Measurements from ENCODE around the gene GUK1.
A peak's percentile ranks its signal among the peaks of the same experiment; 100 is the strongest.
"Not testable (repeated sequence)": the region's sequence is repeated elsewhere in the genome, so short reads cannot be mapped to it uniquely, and the experiment has no call there.

GUK1 gene

GRCh38 chr1:228163007-228163753, 23.1 kb downstream of the GUK1 start:
- DNase-seq (ENCODE audit: low read depth): peak; percentile 39

DNA sequence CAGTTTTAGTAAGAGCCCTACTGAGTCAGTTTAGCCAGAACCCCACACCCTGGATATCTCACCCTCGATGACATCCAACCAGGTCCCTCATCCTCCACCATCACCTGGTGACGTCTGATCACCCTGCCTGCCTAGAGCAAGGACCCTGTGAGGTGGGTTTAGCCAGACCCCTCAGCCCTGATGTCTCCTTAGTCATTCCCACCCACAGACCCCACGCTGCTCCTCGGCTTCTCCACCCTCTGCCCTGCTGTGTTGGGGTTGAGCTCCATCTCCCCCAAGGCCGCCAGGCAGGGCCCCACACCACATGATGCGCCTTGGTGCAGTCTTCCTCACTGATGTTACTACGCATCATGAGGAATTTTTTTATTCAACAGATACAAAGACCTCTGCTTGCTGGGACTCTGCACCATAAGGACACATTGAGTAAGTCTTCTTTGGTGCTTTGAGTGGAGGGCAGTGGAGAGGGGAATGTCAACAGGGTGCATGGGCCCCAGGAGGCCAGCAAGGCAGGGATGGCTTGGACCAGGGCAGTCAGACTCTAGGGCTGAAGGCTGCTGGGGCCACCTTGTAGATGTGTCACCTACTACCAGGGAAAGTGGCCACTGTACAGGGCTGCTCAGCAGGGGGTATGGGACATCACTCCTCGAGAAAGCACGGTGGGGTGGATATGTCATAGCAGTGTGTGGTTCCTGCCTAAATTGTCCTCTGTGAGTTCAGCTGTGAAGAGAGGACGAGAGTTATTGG, 23.9 kb downstream of the GUK1 start:
- DNase-seq (ENCODE audit: low read depth): no peak

- DNase-seq (ENCODE audit: low read depth): no peak
Measured at GRCh38 chr1:228164561-228165371, 24.7 kb downstream of the GUK1 start.

DNA sequence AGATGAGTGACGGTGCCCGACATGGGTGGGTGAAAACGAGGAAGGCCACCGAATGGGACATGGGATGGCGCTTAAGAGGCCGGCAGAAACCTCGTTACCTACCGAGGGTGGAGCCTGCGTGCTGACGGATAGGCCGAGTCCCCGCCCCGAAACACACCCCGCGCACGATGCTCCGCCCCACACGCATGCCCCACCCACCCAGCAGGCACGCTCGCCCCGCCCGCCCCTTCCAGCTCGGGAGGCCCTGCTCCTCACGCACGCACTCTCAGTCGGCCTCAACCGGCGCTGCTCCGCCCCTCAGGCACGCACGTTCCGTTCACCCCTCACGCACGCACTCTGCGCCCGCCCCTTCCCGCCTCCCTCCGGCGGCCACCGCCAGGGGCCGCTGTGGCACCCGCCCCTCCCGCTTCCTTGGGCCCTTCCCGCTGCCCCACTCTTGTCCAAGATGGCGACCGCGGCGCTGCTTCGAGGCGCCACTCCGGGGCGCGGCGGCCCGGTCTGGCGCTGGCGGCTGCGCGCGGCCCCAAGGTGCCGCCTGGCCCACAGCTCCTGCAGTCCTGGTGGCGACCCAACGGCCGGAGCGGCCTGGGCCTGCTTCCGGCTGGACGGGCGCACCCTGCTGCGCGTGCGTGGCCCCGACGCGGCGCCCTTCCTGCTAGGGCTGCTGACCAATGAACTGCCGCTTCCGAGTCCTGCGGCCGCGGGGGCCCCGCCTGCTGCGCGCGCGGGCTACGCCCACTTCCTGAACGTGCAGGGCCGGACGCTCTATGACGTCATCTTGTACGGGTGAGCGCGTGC, 25.5 kb downstream of the GUK1 start, which contains the start of gene IBA57:
Gene IBA57, plus strand, starts transcription at position 433 of the 798 bp plus-strand sequence. Its CDS starts 13 bp downstream, at position 446.
- peak; percentile 98 for DNase-seq (ENCODE audit: low read depth)

- peak; percentile 78 for DNase-seq (ENCODE audit: low read depth)
Measured at GRCh38 chr1:228166170-228166936, 26.3 kb downstream of the GUK1 start.

- DNase-seq (ENCODE audit: low read depth): no peak
Measured at GRCh38 chr1:228168563-228169270, 28.6 kb downstream of the GUK1 start.

DNA sequence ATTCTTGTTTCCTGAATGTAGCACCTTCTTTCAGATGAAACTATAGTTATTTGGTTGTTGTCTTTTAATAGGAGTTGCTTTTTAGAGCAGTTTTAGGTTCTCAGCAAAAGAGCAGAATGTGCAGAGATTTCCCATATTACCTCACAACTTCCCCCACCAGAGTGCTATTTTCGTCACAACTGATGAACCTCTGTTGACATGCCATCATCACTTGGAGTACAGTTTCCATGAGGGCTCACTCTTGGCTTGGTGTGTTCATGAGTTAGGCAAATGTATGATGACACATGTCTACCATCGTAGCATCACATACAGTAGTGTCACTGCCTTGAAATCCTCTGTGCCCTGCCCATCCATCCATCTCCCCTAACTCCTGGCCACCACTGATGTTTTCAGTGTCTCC, 29.3 kb downstream of the GUK1 start:
- no peak for DNase-seq (ENCODE audit: low read depth)

- no peak for DNase-seq (ENCODE audit: low read depth)
Measured at GRCh38 chr1:228170666-228171065, 30.6 kb downstream of the GUK1 start.

- no peak for DNase-seq (ENCODE audit: low read depth)
Measured at GRCh38 chr1:228171221-228171891, 31.3 kb downstream of the GUK1 start.

DNA sequence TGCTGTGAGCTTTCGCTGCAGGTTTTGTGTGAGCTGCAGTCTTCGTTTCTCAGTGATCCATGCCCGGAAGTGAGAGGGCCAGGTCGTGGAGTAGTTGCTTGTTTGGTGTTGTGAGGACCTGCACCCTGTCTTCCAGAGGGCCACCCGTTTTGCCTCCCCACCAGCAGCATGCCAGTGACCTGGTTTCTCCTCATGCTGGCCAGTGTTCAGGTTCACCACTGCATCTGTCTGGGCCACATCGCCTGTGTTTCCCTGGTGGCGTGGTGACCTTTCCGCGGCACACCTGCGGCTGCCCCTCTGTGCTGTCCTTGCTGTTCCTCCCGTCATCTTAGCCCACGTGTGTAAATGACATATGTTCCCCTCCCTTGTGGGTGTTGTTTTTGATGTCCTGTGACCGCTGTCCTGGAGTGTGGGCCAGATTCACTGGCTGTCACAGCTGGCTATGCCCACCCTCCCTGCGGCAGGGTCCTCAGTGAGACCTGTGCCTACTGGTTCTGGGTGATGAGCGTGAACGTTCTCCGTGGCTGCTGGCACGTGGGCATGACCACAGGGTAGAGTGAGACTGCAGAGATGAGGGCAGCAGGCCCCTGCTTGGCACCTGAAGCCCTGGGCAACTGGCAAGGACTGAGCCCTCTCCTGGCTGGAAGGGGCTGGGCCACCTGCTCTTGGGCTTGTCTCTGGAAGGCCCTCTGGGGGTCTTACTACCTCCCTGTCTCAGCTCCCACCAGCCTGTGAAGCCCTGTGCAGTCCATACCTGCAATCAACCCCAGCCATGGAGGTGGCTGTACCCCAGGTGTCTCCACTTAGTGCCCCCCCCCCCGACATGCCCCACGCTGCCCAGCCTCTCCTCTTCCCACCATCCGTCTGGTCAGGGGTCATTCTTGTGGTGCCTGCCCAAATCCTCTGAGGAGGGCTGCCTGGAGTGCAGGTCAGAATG, 32.8 kb downstream of the GUK1 start:
- no peak for DNase-seq (ENCODE audit: low read depth)

DNA sequence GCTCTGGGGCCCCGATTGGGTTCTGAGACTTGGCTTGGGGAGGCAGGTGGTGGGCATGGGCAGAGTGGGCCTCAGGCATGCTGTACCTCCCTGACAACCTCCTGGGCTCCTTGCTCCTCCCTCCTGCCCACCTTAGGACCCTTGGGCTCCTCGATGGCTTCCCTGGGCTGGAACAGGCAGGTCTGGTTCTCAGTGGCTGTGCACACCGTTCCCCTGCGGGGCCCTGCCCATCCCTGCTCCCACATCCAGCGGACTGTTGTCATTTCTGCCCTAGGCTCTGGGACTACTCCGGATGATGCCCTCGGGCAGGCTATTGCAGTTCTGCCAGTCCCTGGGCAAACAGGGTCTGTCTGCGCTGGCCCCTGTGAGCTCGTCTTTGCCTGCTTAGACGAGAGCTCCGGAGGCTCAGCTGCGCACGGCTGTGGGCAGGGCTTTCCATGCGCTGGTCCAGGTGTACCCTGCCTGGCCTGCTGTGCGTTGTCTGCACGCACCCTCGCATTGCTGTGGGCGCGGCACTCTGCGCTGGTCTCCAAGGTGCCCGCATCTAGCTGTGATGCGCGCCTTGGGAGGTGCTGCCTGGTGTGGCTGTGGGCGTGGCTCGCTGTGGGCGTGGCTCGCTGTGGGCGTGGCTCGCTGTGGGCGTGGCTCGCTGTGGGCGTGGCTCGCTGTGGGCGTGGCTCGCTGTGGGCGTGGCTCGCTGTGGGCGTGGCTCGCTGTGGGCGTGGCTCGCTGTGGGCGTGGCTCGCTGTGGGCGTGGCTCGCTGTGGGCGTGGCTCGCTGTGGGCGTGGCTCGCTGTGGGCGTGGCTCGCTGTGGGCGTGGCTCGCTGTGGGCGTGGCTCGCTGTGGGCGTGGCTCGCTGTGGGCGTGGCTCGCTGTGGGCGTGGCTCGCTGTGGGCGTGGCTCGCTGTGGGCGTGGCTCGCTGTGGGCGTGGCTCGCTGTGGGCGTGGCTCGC, 33.7 kb downstream of the GUK1 start:
- DNase-seq (ENCODE audit: low read depth): not testable (repeated sequence)

GRCh38 chr1:228174482-228175315, 34.6 kb downstream of the GUK1 start:
- peak; percentile 17 for DNase-seq (ENCODE audit: low read depth)

GRCh38 chr1:228175316-228176023, 35.4 kb downstream of the GUK1 start:
- no peak for DNase-seq (ENCODE audit: low read depth)

- no peak for DNase-seq (ENCODE audit: low read depth)
Measured at GRCh38 chr1:228176024-228176395, 35.9 kb downstream of the GUK1 start.

DNA sequence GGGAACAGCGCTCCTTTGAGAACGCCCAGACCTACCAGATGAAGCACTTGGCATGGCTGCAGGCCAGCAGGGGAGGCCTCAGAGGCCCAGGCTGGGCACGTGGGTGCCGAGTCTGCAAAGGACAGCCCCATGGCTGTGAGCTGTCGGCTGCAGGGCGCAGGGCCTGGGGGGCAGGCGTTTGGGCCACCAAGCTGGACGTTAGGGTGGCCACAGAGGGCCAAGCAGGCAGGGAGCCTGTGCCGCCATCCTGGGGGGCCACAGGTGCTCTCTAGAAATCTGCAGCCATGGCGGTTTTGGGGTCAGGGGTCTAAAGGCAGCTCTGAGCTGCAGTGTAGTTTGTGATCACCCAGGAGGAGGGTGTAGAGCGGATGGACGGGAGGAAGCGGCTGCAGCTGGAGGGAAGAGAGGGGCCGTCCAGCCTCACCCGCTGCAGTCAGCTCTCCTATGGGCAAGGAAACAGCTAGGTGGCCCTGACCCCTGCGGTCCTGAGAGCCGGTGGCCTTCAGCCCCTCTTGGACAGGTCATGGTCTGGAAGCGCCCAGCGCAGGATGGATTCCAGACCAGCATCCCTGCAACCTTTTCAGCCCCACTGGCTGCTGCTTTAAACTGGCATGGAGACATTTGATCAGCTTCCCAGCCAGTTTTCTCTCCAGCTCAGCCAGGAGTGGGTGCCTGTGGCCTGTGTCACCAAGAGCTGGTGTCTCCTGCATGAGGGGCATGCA, 36.5 kb downstream of the GUK1 start:
- no peak for DNase-seq (ENCODE audit: low read depth)
